NCI-H1092 (cell line): ENCODE measurements around the gene TICAM1.
A peak's percentile ranks its signal among the peaks of the same experiment; 100 is the strongest.
"Not testable (repeated sequence)": the region's sequence is repeated elsewhere in the genome, so short reads cannot be mapped to it uniquely, and the experiment has no call there.

ENCODE experiments used
- DNase-seq: peaks from one replicate; lab custom pipeline; 2025; lab: John Stamatoyannopoulos, UW

TICAM1 gene

GRCh38 chr19:4803736-4804695, 27.5 kb downstream of the TICAM1 start:
- peak; percentile 63 for DNase-seq

DNA sequence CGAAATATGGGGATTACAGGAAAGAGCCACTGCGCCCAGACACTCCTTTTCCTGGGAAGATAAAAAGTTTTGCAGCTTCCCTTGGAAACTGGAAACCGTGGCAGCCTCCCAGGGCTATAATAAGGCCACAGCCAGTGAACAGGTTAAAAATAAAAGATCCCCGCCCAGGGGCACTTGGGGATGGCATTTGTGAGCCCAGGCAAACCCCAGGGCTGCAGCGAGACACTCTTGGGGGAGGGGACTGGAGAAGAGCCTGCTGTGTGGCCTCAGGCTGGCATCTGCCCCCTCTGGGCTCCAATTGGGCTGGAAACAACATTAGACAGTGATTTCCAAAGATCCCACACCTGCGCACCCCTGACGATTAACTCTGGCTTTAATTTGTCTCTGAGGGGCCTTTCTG, 28.8 kb downstream of the TICAM1 start:
- no peak for DNase-seq

DNA sequence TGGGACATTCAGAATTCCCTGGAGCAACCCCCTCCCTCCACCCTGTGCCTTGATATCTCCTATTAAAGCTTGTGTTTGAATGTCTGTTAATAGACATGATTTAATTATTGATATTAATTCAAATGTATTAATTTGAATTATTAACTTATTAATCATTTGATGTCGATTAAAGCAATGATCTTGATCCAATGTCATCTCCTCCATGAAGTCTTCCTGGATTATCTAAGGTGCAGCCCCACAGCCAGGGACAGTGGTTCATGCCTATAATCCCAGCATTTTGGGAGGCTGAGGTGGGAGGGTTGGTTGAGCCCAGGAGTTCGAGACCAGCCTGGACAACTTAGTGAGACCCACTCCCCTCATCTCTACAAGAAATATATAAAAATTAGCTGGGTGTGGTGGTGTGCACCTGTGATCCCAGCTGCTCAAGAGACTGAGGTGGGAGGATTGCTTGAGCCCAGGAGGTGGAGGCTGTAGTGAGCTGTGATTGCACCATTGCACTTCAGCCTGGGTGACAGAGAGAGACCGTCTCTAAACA, 30.4 kb downstream of the TICAM1 start:
- no peak for DNase-seq

- DNase-seq = no peak
Observed at GRCh38 chr19:4800591-4801081, 30.9 kb downstream of the TICAM1 start.

DNA sequence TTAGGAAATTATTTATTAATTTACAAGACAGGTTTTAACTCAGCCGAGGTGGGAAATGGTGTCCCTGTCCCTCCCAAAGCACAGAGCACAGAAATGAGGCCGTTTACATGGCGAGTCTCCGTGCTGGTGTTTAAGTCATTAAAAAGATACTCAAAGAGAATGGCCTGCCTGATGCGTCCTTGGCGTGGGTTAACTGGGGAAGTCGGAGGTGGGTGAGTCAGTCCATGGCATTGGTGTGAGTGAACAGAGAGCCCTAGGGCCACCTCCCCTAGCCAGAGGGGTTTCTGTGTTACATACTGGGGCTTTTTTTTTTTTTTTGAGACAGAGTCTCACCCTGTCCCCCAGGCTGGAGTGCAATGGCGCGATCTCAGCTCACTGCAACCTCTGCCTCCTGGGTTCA, 36.1 kb downstream of the TICAM1 start:
- no peak for DNase-seq

DNA sequence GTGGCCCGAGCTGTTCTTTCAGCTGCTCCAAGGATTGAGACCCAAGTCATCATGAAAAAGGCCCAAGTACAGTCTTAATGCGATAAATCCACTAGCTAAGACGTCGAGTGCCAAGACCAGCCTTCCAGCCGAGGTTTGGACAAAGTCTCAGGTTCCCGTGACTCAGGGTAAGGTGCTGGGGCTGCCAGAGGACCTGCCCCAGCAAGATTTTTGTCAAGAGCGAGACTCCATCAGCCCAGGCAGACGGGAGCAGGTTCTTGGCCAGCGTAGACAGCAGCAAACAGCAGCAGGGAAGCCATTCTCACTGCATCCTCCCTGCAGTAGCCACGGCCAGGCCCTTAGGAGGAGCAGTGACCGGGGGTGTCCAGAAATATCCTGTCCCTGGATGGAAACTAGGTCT, 36.5 kb downstream of the TICAM1 start:
- no peak for DNase-seq

DNA sequence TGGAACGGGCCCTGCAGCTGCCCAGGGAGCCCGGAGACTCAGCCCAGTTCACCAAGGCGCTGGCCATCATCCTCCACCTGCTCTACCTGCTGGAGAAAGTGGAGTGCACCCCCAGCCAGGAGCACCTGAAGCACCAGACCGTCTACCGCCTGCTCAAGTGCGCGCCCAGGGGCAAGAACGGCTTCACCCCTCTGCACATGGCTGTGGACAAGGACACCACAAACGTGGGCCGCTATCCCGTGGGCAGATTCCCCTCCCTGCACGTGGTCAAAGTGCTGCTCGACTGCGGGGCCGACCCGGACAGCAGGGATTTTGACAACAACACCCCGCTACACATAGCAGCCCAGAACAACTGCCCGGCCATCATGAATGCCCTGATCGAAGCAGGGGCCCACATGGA, 38.2 kb downstream of the TICAM1 start:
- DNase-seq = not testable (repeated sequence)

- DNase-seq = not testable (repeated sequence)
Observed at GRCh38 chr19:4792866-4793195, 38.7 kb downstream of the TICAM1 start.

- not testable (repeated sequence) for DNase-seq
Observed at GRCh38 chr19:4792019-4792865, 39.3 kb downstream of the TICAM1 start.

- peak; percentile 100 for DNase-seq
Observed at GRCh38 chr19:4791183-4792018, 40.1 kb downstream of the TICAM1 start, which contains the start of gene FEM1A. Gene FEM1A (plus strand): TSS chr19:4791734. CDS start chr19:4791855, 121 bp downstream.

DNA sequence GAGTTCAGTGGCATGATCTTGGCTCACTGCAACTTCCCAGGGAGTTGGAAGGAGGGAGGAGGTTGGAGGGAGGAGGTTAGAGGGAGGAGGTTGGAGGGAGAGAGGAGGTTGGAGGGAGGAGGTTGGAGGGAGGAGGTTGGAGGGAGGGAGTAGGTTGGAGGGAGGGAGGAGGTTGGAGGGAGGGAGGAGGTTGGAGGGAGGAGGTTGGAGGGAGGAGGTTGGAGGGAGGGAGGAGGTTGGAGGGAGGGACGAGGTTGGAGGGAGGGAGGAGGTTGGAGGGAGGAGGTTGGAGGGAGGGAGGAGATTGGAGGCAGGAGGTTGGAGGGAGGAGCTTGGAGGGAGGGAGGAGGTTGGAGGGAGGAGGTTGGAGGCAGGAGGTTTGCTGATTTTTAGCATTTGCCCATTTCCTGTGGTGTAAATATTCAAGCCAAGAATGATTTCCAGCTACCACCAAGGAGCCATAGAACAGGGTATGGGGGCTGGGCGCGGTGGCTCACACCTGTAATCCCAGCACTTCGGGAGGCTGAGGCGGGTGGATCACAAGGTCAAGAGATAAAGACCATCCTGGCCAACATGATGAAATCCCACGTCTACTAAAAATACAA, 45.0 kb downstream of the TICAM1 start:
- DNase-seq = not testable (repeated sequence)

DNA sequence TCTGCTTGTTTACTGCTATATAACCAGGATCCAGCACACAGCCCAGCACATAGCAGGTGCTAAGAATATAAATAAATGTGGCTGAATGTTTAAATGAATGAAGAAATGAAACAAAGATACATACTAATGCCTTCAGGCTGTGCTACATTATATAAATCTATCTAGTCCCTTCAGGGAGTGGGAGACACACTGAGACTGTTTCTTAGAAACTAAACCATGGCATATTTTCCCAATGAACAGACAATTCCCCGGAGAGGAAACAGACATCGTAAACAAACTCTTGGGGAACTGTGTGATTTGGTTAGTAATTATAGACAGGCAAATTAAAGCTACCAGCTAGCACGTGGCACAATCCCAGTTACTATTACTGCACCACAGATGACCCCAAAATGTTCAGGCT, 49.7 kb downstream of the TICAM1 start:
- no peak for DNase-seq

GRCh38 chr19:4780860-4781259, 50.7 kb downstream of the TICAM1 start:
- no peak for DNase-seq

DNA sequence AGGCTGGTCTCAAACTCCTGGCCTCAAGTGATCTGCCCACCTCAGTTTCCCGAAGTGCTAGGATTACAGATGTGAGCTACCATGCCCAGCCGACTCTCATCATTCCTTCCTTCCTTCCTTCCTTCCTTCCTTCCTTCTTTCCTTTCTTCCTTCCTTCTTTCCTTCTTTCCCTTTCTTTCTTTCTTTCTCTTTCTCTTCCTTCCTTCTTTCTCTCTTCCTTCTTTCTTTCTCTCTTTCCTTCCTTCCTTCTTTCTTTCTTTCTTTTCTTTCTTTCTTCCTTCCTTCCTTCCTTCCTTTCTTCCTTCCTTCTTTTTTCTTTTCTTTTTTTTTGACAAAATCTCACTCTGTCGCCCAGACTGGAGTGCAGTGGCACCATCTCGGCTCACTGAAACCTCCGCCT, 53.4 kb downstream of the TICAM1 start:
- DNase-seq = not testable (repeated sequence)

DNA sequence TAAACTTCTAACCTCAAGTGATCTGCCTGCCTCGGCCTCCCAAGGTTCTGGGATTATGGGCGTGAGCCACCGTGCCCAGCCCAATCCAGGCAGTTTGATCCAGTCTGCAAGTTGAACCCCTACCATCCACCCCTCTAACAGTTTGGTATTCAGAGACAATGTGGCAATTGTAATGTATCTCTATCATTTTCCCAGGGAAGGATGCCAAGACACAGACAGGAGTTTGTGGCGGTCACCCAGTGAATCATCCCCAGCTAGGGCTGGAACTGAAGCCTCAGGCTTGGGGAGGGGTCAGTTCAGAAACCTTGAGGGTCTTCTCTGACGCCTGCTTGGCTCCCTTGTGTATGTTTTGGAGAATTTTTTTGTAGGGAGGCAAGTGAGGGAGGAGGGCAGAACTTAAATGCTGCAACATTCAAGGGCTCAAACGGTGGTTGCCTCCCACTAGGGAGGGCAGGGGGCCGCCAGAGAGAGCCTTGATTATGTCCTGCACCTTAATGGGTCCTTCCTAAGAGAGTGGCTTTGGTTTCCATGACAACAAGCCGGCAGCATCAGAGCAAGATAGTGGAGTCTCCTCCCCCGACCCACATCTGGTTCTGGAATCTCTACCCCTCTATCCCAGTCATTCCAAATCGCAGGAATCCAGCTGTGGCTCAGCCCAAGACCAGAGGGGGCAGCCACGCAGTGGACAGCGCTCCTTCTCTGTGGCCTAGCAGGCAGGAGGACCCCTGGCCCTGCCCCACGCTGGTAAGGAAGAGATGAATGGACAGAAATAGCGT, 54.9 kb downstream of the TICAM1 start:
- DNase-seq = no peak

GRCh38 chr19:4775627-4776152, 55.8 kb downstream of the TICAM1 start:
- DNase-seq = no peak

DNA sequence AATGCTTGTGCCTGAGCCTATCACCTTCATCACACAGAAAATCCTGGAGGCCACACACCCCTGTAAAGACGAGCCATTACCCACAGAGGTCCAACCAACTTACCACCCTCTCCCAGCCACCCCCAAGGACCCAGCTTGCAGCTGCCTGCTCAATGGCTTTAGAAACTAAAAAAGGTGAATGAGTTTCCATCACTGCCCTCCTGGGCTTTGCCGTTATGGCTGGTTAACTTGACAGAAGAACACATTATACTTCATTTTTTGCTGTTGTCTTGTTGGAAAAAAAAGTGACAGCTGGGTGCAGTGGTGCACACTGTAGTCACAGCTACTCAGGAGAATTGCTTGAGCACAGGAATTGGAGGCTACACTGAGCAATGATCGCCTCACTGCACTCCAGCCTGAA, 57.4 kb downstream of the TICAM1 start:
- no peak for DNase-seq

GRCh38 chr19:4773047-4773640, 58.4 kb downstream of the TICAM1 start:
- DNase-seq = no peak

DNA sequence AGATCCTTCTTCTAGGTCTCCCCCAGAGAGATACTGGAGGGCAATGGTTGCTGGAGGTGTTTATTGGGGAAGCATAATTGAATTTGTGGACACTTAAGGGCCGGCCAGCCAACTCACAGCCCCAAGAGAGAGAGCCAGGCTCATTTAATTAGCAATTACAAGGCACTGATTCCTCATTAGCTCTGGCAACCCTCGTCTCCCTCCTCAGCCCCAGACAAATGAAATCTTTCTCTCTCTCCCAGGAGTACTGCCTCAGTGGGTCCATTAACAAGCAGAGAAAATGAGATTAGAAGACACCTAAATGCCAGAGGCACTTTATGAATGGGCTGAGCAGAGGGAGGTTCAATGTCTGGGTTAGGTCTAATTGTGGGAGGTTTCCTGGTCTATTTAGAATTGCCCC, 58.9 kb downstream of the TICAM1 start:
- no peak for DNase-seq
